GM21367 (cell line): ENCODE data around the gene LRIG1.
A peak's percentile ranks its signal among the peaks of the same experiment; 100 is the strongest.

ENCODE experiments used
- ATAC-seq: cut with Tn5 transposase; IDR thresholded peaks from one replicate; pipeline ENCODE4 v1.9.1; 2021; ENCODE audit not compliant: unreplicated experiment

The LRIG1 gene

GRCh38 chr3:66470956-66471686 is 29.7 kb downstream of the LRIG1 start:
- no peak for ATAC-seq

- ATAC-seq = no peak
These were observed 30.5 kb downstream of the LRIG1 start for GRCh38 chr3:66470285-66470684.

GRCh38 chr3:66469220-66469640 is 31.6 kb downstream of the LRIG1 start:
- ATAC-seq = peak; percentile 68

GRCh38 chr3:66467996-66468735 is 32.7 kb downstream of the LRIG1 start:
- no peak for ATAC-seq

GRCh38 chr3:66466606-66467270 is 34.1 kb downstream of the LRIG1 start:
- ATAC-seq = no peak

GRCh38 chr3:66465587-66465986 is 35.2 kb downstream of the LRIG1 start:
- no peak for ATAC-seq

GRCh38 chr3:66465034-66465433 is 35.8 kb downstream of the LRIG1 start:
- no peak for ATAC-seq

GRCh38 chr3:66464512-66464894 is 36.3 kb downstream of the LRIG1 start:
- no peak for ATAC-seq

- ATAC-seq = no peak
These were observed 36.9 kb downstream of the LRIG1 start for GRCh38 chr3:66463730-66464511.

- no peak for ATAC-seq
These were observed 37.7 kb downstream of the LRIG1 start for GRCh38 chr3:66463054-66463631.

- ATAC-seq = no peak
These were observed 43.6 kb downstream of the LRIG1 start for GRCh38 chr3:66457252-66457651.

- no peak for ATAC-seq
These were observed 44.1 kb downstream of the LRIG1 start for GRCh38 chr3:66456711-66457173.

- no peak for ATAC-seq
These were observed 46.4 kb downstream of the LRIG1 start for GRCh38 chr3:66454464-66454859.

GRCh38 chr3:66453651-66454463 is 47.0 kb downstream of the LRIG1 start:
- ATAC-seq = no peak

- no peak for ATAC-seq
These were observed 48.4 kb downstream of the LRIG1 start for GRCh38 chr3:66452303-66453011.

- no peak for ATAC-seq
These were observed 49.1 kb downstream of the LRIG1 start for GRCh38 chr3:66451766-66452165.

- no peak for ATAC-seq
These were observed 50.3 kb downstream of the LRIG1 start for GRCh38 chr3:66450390-66451022.

GRCh38 chr3:66449411-66449974 is 51.3 kb downstream of the LRIG1 start:
- peak; percentile 69 for ATAC-seq
